Sigmoid colon (tissue), 7 donors: ENCODE measurements around the gene SLC35F2. TPM values are rescaled to one million over a fixed set of nuclear protein-coding genes. Genes with fewer than 3 reads are reported as not detected.

ENCODE experiments used
- DNase-seq: peaks from one replicate; pipeline ENCODE4 v3.0.0-alpha.2; 2019
- H3K27ac ChIP-seq, 4 donors: fragments of 200-600 bp; sonication (generic); one replicate each; pipeline ENCODE4 v1.5.1; 2016 to 2019; ENCODE audit warnings: mild to moderate bottlenecking in 1 of 4
- H3K27me3 ChIP-seq, 3 donors: fragments of 200-600 bp; sonication (generic); one replicate each; pipeline ENCODE4 v1.5.1; 2019; ENCODE audit warnings: mild to moderate bottlenecking in 1 of 3
- H3K36me3 ChIP-seq, 4 donors: fragments of 200-600 bp; sonication (generic); one replicate each; pipeline ENCODE4 v1.5.1; 2016 to 2019
- H3K4me1 ChIP-seq, 4 donors: fragments of 200-600 bp; sonication (generic); one replicate each; pipeline ENCODE4 v1.5.1; 2017 to 2019
- H3K4me3 ChIP-seq, 4 donors: fragments of 200-600 bp; sonication (generic); one replicate each; pipeline ENCODE4 v1.5.1; 2017 to 2019; ENCODE audit warnings: mild to moderate bottlenecking in 2 of 4, moderate library complexity in 1 of 4
- H3K9me3 ChIP-seq, 4 donors: fragments of 200-600 bp in 3 of 4; sonication (generic) in 3 of 4; one replicate each; pipeline versions ENCODE4 v1.5.1 to v1.6.1; 2013 to 2019
- EP300 ChIP-seq, 4 donors: sonication (generic); formaldehyde crosslinking; IDR thresholded peaks; one replicate each; pipeline ENCODE4 v1.6.1; 2017; ENCODE audit warnings: antibody characterized with exemption in 4 of 4
- POLR2A ChIP-seq, 2 donors: fragments of 450-650 bp; IDR thresholded peaks; one replicate each; pipeline ENCODE4 v1.6.1; 2016; ENCODE audit warnings: antibody characterized with exemption in 2 of 2, mild to moderate bottlenecking in 2 of 2, moderate library complexity in 2 of 2
- POLR2AphosphoS5 ChIP-seq, 4 donors: sonication (generic); formaldehyde crosslinking; IDR thresholded peaks; one replicate each; pipeline ENCODE4 v1.6.1; 2017; ENCODE audit warnings: antibody characterized with exemption in 4 of 4
- WGBS, 2 donors: extraction: QIAGEN DNeasy Blood & Tissue Kit; methylation state at CpG; one replicate each; pipeline ENCODE4 v1.1.7; 2013; 5-methylcytosine and 5-hydroxymethylcytosine counted together
- intact Hi-C: fragments of 100-400 bp; cut with DNase I; formaldehyde crosslinking; loops from one replicate; pipeline ENCODE4 v1.15.1; 2023
- polyA plus RNA-seq, 3 donors: library from polyadenylated mRNA; stranded (reverse); fragments of 200-250 nt; gene quantifications; one replicate each; pipeline ENCODE4 v1.2.3, GENCODE V29; 2013
- total RNA-seq, 4 donors: library from RNA; depleted of rRNA; stranded (reverse); fragments of >200 nt; gene quantifications; one replicate each; pipeline ENCODE4 v1.1.0, GENCODE V29; 2016
- TF ChIP-seq, protein P1 (sequence below), 4 experiments: fragments of 450-650 bp in 3 of 4; fragments of 200-600 bp in 1 of 4; IDR thresholded peaks; one replicate each; pipeline ENCODE4 v1.5.1; 2016 to 2019; ENCODE audit warnings: antibody characterized with exemption in 4 of 4, mild to moderate bottlenecking in 3 of 4, moderate library complexity in 2 of 4
- donor health status: healthy with polysubstance abuse.
- donor health status: Bipolar disorder and iron deficiency.
- donor health status: healthy.

SLC35F2 gene
- total and polyA plus RNA-seq, 7 donors: 0.83 to 15.4 (median 4.4) TPM

- WGBS, 2 donors: 30 to 71% methylated on average over 4 of the region's 4 CpGs
- no peaks in the 10 kb centered on the region for H3K27me3 ChIP-seq
- intact Hi-C loops: no loop called here
- no peaks in the 10 kb centered on the region for H3K36me3 ChIP-seq
- no peak overlapping the region for H3K4me3 ChIP-seq
- no peak overlapping the region for H3K27ac ChIP-seq
- TF ChIP-seq POLR2AphosphoS5 (IDR thresholded peaks at IDR 0.05): no peak
- no peak for TF ChIP-seq EP300 (IDR thresholded peaks at IDR 0.05)
- TF ChIP-seq, protein P1, sequence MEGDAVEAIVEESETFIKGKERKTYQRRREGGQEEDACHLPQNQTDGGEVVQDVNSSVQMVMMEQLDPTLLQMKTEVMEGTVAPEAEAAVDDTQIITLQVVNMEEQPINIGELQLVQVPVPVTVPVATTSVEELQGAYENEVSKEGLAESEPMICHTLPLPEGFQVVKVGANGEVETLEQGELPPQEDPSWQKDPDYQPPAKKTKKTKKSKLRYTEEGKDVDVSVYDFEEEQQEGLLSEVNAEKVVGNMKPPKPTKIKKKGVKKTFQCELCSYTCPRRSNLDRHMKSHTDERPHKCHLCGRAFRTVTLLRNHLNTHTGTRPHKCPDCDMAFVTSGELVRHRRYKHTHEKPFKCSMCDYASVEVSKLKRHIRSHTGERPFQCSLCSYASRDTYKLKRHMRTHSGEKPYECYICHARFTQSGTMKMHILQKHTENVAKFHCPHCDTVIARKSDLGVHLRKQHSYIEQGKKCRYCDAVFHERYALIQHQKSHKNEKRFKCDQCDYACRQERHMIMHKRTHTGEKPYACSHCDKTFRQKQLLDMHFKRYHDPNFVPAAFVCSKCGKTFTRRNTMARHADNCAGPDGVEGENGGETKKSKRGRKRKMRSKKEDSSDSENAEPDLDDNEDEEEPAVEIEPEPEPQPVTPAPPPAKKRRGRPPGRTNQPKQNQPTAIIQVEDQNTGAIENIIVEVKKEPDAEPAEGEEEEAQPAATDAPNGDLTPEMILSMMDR (IDR thresholded peaks at IDR 0.05): no peak
- no peak for DNase-seq
- no peaks in the 10 kb centered on the region for H3K9me3 ChIP-seq
- no peaks in the 10 kb centered on the region for H3K4me1 ChIP-seq
Measured at GRCh38 chr11:107851704-107852310, 6.8 kb downstream of the SLC35F2 start.

GRCh38 chr11:107849790-107850189, 8.8 kb downstream of the SLC35F2 start:
- Histone ChIP-seq H3K36me3 (no peaks in the 10 kb centered on the region), H3K4me3 (no peak overlapping the region), H3K9me3 (no peaks in the 10 kb centered on the region), H3K27ac (no peak overlapping the region), H3K4me1 (no peaks in the 10 kb centered on the region), H3K27me3 (no peaks in the 10 kb centered on the region)
- TF ChIP-seq POLR2A (IDR thresholded peaks at IDR 0.05) (no peak), EP300 (IDR thresholded peaks at IDR 0.05) (no peak), POLR2AphosphoS5 (IDR thresholded peaks at IDR 0.05) (no peak)
- TF ChIP-seq, protein P1 (IDR thresholded peaks at IDR 0.05): no peak
- no peak for DNase-seq
- intact Hi-C loops: no loop called here

DNA sequence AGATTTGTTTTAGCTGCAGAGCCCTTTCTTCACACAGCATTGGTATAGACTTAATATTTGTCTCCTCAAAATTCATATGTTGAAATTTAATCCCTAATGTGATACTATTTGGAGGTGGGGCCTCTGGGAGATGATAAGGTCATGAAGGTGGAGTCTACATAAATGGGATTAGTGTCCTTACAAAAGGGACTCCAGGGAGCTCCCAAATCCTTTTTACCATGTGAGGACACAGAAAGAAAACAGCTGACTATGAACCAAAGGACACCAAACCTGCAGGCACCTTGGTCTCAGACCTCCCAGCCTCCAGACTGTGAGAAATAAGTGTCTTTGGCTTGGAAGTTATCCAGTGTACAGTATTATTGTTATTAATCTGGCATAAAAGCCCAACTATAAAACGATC, 10.2 kb downstream of the SLC35F2 start:
- no peak for DNase-seq
- TF ChIP-seq POLR2AphosphoS5 (IDR thresholded peaks at IDR 0.05): no peak
- H3K27me3 ChIP-seq: no peaks in the 10 kb centered on the region
- no peaks in the 10 kb centered on the region for H3K36me3 ChIP-seq
- H3K9me3 ChIP-seq: no peaks in the 10 kb centered on the region
- H3K27ac ChIP-seq: no peak overlapping the region
- H3K4me3 ChIP-seq: no peak overlapping the region
- whole genome bisulfite sequencing, 2 donors: 49 to 74% methylated on average over 1 of the region's 1 CpG
- H3K4me1 ChIP-seq: no peaks in the 10 kb centered on the region
- intact Hi-C loops: no loop called here

DNA sequence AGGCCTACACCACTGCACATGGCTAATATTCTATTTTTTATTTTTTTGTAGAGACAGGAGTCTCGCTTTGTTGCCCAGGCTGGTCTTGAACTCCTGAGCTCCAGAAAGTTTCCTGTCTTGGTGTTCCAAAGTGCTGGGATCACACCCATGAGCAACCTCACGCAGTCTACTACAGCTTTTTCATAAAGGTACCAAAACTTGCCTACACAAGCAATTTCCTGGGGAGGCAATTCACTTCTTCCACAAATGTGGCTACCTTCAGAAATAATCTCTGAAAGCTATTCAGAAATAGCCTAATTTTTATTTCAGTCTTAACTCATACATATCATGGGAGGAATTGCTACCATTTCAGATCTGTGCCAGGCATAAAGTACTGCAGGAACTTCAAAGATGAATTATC, 11.4 kb downstream of the SLC35F2 start:
- WGBS, 2 donors: 91 to 95% methylated on average over 2 of the region's 2 CpGs
- H3K27me3 ChIP-seq: no peaks in the 10 kb centered on the region

GRCh38 chr11:107844041-107844440, 14.5 kb downstream of the SLC35F2 start:
- no peaks in the 10 kb centered on the region for H3K9me3 ChIP-seq
- no peaks in the 10 kb centered on the region for H3K27me3 ChIP-seq
- no peaks in the 10 kb centered on the region for H3K36me3 ChIP-seq
- intact Hi-C loops: no loop called here
- WGBS, 2 donors: 96 to 98% methylated on average over 7 of the region's 7 CpGs
- peaks cover 0 to 18% (median 16%) of the 10 kb centered on the region in 4 donors for H3K4me1 ChIP-seq
- TF ChIP-seq, protein P1 (IDR thresholded peaks at IDR 0.05): no peak
- TF ChIP-seq EP300 (IDR thresholded peaks at IDR 0.05) (no peak), POLR2AphosphoS5 (IDR thresholded peaks at IDR 0.05) (no peak), POLR2A (IDR thresholded peaks at IDR 0.05) (no peak)
- no peak for DNase-seq
- no peak overlapping the region for H3K4me3 ChIP-seq
- no peak overlapping the region for H3K27ac ChIP-seq

More for the DNA sequence above, 11.4 kb downstream of the SLC35F2 start:
- DNase-seq: no peak
- TF ChIP-seq POLR2A (IDR thresholded peaks at IDR 0.05): no peak
- TF ChIP-seq EP300 (IDR thresholded peaks at IDR 0.05): no peak
- no peak for TF ChIP-seq POLR2AphosphoS5 (IDR thresholded peaks at IDR 0.05)
- TF ChIP-seq, protein P1 (IDR thresholded peaks at IDR 0.05): no peak
- H3K4me3 ChIP-seq: no peak overlapping the region
- no peaks in the 10 kb centered on the region for H3K36me3 ChIP-seq
- intact Hi-C loops: no loop called here
- no peaks in the 10 kb centered on the region for H3K4me1 ChIP-seq
- no peak overlapping the region for H3K27ac ChIP-seq
- no peaks in the 10 kb centered on the region for H3K9me3 ChIP-seq
